Activated T-cell treated with anti-CD3 and anti-CD28 coated beads for 24 hours (primary cell): ENCODE results near the gene MATK.
A peak's percentile ranks its signal among the peaks of the same experiment; 100 is the strongest.
"Not testable (repeated sequence)": the region's sequence is repeated elsewhere in the genome, so short reads cannot be mapped to it uniquely, and the experiment has no call there.

Experiments
- DNase-seq: peaks from one replicate; pipeline ENCODE4 v3.0.0-alpha.2; 2020; ENCODE audit warnings: low read depth

MATK gene

GRCh38 chr19:3770136-3770999 lies 15.8 kb downstream of the MATK start:
- no peak for DNase-seq

DNA sequence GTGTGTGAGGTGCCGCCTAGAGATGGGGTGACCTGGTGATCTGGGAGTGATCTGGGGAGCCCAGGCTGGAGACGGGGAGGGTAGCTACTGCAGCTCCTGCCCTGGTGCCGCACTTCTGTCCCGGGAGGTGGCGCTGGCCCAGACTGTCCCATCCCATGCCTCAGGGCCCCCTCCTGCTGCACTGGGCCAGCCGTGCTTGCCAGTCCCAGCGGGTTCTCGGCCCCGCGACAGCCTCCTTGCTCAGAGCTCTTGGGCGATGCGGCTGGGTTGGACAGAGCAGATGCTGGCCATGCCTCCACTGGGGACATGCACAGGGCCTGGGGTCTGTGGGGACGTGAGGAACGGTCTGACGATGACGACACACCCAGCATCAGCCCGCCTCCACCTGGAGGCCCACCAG lies 16.7 kb downstream of the MATK start:
- no peak for DNase-seq

DNA sequence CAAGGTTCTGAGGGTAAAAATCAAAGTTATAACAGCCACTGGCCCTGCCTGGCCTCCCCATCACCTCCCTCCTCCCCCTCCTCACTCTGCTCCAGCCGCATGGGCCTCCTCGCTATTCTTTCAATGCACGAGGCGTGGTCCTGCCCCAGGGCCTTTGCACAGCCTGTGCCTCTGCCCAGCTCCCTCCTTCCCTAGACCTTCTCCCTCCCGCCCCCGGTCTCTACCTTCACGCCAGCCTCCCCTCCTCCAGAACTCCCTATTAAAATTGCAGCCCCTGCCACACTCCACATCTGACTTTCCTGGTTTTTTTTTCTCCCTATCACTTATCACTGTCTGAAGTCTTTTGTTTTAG lies 17.5 kb downstream of the MATK start:
- DNase-seq: no peak

DNA sequence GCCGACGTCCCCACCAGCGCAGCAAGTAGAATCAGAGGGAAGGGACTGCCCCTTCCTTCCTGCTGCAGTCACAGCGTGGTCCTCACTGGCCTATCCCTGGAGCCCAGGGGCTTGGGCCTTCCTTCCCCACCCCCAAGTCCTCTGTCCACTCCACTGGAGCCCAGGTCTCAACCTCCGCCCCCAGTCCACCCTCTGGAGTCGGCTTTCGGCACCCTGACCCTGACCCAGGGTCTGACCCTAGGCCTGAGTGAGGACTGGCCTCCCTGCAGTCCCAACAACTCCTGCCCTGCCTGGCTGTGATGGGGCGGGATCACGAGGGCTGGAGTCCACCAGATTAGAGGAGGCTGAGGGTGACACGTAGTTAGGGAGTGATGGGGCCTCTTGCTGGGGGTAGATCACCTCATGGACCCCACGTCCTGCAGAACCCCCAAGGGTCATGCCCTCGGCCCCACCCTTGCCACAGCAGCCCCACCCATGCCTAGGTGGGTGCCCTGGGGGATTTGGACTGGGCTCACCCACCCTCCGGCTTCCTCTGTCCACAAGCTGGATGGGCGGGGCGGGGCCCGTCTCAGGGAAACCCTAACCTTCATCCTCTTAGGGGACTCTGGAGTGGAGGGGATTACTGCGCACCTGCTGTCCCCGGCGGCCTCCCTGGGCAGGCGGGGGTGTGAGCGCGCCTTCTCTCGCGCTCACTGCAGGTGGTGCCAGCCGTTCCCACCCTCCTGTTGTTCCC lies 18.0 kb downstream of the MATK start:
- no peak for DNase-seq

DNA sequence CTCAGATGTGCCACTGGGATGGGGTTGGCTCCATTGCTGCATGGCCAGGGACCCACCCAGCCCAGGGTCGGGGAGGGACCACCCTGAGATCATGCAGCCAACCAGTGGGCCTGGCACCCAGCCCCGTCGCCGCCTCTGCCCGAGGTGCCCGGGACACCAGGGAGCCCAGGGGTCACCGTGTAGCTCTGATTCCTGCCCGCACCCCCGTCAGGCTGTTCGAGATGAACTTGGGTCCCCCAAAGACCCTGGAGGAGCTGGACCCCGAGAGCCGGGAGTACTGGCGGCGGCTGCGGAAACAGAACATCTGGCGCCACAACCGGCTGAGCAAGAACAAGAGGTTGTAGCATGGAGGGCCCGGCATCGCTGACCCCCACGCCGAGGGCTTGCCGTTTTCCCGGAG lies 19.1 kb downstream of the MATK start:
- DNase-seq: no peak

GRCh38 chr19:3766520-3766919 lies 19.7 kb downstream of the MATK start:
- DNase-seq: no peak

GRCh38 chr19:3765757-3766156 lies 20.4 kb downstream of the MATK start:
- not testable (repeated sequence) for DNase-seq

DNA sequence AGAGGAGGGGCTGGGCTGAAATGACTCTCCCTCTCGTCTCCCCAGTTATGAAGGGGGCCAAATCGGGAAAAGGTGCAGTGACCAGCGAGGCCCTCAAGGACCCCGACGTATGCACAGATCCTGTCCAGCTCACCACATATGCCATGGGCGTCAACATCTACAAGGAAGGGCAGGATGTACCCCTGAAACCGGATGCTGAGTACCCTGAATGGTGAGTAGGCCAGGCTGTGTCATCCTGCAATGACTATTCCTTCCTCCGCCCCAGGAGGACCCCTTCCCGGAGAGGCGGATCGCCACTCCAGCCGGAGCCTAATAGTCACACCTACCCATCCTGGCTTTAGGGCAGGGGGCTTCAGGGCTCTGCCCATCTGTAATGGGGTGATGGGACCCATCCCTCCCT lies 21.1 kb downstream of the MATK start:
- no peak for DNase-seq

DNA sequence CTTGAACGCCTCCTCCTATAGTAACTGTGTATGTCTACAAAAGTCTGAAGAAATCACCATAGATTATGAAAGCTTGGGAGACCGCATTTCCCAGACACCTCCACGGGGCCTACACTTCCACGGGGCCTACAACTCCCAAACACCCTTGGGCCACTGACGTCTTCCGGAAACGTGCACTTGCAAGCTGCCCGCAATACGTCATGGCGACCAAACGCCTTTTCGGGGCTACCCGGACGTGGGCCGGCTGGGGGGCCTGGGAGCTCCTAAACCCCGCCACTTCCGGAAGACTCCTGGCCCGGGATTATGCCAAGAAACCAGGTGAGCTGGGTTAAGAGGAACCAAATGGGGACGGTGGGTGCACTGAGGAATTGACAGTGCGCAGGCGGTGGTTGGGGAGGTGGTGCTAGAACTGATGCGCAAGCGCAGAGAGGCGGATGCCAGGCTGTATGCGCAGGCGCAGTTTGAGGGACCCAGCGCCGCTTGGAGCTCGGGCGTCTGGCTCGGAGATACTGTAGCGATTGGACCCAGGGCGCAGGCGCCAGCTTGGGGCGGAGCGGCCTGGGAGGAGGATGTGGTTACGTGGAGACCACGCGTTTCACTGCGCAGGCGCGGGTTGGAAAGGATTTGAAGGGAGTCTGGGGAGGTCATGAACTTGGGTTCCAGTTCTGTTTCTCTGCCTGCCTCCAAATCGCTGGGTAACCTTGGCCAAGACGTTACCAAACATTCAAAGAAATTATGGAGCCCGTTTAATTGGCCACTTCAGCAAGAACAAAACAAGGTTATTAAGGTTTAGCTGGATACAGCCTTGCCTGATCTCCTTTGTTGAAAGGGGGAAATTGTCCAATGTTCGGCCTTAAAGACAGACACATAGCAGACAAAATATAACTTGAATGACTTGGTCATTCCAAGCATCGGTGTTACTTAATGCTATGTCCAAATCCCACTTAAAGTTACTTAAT lies 23.4 kb downstream of the MATK start, which contains the start of gene MRPL54:
Gene MRPL54 (plus strand): TSS at position 182 of the 959 bp plus-strand sequence. CDS start 19 bp downstream, at position 201.
- DNase-seq: peak; percentile 98

DNA sequence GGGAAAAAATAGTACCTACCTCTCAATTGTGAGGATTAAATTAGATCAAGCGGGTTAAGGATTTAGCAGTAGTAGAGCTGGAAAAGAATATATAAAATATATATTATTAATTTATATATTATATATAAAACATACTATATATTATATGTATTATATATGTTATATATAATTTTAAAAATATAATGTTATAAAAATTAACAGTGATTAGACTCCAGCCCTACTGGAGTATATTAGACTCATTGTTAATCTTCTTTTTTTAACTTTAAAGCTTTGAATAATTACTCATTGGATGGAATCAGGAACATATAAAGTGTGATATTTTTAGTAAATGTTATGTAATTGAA lies 24.1 kb downstream of the MATK start:
- no peak for DNase-seq

DNA sequence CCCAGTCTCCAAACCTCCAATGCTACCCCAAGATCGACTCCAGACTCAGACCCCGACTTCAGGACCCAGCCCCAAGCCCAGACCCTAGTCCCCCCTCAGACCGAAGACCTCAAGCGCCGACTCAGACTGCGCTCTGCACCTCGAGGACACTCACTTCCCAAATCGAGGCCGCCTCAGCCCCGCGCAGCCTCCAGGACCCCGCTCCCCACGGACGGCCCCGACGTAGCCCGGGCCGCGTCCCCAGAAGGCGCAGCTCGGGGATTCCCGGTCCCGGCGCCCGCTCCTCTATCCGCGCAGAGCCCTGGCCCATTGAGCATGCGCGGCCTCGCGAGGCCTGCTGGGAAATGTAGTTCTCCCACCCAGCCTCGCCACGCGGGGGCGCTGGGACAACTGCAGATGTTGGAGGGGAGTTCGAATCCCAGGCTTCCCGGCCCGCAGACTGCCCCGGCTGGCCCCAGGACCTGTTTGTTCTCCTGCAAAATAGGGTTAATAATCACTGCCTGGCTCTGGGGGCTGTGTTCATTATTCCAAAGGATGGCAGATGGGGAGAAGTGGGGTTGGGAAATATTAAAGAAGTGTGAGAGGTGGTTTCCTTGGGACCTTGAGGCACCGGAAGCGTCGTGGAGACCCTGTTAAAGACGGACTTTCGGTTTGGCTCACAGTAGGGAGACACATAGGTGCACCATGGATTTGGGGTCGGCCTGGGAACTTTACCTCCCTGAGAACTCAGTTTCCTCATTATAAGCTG lies 24.6 kb downstream of the MATK start, which contains the start of gene APBA3:
Gene APBA3 (minus strand): TSS at position 311 of the 748 bp plus-strand sequence. CDS start 1,428 bp downstream, outside the sequence.
- DNase-seq: peak; percentile 95

- DNase-seq: no peak
These were observed 25.3 kb downstream of the MATK start for GRCh38 chr19:3760871-3761361.

- no peak for DNase-seq
These were observed 26.5 kb downstream of the MATK start for GRCh38 chr19:3759482-3760254.

GRCh38 chr19:3758297-3758696 lies 27.9 kb downstream of the MATK start:
- DNase-seq: not testable (repeated sequence)

DNA sequence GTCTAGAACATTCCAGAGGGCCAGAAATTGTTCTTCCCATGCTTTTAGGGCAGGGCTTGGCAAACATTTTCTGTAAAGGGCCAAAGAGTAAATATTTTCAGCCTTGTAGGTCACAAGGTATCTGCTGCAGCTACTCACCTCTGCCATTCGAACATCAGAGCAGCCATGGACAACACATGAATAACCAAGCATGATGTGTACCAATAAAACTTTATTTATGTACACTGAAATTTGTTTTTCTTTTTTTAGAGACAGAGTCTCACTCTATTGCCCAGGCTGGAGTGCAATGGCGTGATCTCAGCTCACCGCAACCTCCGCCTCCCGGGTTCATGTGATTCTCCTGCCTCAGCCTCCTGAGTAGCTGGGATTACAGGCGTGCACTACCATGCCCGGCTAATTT lies 28.5 kb downstream of the MATK start:
- DNase-seq: not testable (repeated sequence)

- DNase-seq: no peak
These were observed 32.4 kb downstream of the MATK start for GRCh38 chr19:3753631-3754410.

- DNase-seq: no peak
These were observed 33.7 kb downstream of the MATK start for GRCh38 chr19:3752492-3752891.

- DNase-seq: no peak
These were observed 34.9 kb downstream of the MATK start for GRCh38 chr19:3751236-3751635.

GRCh38 chr19:3750211-3750610 lies 36.0 kb downstream of the MATK start:
- no peak for DNase-seq

DNA sequence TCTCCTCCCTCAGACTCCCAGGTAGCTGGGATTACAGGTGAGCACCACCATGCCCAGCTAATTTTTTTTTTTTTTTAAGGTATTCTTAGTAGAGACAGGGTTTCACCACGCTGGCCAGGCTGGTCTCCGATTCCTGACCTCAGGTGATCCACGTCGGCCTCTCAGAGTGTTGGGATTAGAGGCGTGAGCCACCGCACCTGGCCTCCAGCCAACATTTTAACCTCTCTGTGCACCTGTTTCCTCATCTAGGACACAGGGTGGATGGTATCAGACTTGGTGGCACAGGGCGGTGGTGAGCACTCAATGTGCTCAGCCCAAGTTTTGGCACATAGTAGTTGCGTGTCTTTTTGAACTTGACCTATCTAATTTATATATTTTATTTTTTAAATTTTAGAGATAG lies 37.2 kb downstream of the MATK start:
- DNase-seq: no peak
